GM12874 (cell line): ENCODE results near the gene NUFIP1.
A peak's percentile ranks its signal among the peaks of the same experiment; 100 is the strongest.

Experiments
- TF ChIP-seq, protein P1 (sequence below): IDR thresholded peaks from 2 replicates; pipeline ENCODE4 v1.5.1; 2011; ENCODE audit warnings: low read depth, mild to moderate bottlenecking, control low read depth, low read length, moderate library complexity; ENCODE audit not compliant: insufficient read depth

Gene NUFIP1

DNA sequence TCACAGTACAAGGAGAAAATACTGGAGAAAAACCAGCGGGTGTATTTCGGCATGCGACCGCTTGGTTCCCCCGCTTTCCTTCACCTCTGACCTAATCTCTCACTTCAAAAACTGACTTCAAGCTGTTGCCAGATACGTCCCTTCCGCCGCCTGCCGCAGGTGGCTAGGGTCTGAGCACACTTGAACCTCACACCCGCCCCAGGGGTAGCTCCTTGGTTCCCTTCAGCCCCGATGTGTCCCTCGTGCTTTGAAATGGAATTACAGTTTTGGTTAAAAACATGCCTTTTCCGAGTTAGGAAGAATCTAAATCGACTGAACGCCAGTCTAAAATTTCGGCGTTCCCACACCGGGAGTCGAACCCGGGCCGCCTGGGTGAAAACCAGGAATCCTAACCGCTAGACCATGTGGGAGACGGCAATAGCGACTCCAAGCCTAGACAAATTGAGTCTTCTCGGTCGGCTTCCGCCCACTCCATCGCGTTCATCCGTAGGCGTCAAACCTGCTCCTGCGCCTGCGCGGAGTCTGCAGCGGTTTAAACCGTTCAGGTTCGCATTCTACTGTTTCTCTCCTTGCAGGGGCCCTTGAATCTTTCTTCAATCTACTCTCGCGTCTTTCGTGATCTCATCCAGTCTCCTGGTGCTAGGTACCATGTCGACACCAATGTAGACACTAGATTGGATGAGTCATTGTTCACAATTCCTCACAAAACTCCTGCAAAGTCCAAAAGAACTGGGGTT is 71.5 kb downstream of the NUFIP1 start:
- TF ChIP-seq, protein P1, sequence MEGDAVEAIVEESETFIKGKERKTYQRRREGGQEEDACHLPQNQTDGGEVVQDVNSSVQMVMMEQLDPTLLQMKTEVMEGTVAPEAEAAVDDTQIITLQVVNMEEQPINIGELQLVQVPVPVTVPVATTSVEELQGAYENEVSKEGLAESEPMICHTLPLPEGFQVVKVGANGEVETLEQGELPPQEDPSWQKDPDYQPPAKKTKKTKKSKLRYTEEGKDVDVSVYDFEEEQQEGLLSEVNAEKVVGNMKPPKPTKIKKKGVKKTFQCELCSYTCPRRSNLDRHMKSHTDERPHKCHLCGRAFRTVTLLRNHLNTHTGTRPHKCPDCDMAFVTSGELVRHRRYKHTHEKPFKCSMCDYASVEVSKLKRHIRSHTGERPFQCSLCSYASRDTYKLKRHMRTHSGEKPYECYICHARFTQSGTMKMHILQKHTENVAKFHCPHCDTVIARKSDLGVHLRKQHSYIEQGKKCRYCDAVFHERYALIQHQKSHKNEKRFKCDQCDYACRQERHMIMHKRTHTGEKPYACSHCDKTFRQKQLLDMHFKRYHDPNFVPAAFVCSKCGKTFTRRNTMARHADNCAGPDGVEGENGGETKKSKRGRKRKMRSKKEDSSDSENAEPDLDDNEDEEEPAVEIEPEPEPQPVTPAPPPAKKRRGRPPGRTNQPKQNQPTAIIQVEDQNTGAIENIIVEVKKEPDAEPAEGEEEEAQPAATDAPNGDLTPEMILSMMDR, result peak; percentile 36

DNA sequence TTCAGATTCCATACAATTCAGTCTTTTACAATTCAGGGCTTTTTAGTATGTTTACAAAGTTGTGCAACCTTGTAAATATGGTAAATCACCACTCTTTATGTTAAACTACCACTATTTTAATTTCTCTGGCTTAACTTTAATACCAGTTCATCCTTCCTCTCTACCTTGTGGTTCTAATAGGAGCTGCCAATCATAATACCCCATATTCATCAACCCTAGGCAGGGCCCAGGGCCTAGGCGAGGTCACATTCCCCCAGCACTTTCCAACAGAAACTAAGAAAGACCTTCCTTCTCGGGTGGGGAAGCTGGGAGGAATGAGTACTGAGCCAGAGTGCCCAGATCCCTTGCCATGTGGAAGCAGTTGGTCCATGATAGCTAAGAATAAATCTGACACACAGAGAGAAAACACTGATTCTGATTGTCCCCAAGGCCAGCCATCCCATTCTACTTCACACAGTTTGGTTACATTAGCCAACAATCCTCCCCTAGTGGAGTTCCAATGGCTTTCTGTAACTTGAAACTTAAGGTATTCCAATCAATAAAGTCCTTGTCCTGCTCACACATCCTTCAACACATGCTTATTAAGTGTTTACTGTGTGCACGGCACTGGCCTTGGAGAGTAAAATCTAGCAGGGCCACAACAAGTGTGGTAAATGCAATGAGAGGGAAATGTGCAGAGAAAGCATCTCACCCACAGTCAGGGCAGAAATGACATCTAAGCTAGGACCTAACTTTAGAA is 76.8 kb downstream of the NUFIP1 start:
- TF ChIP-seq, protein P1, result no peak

DNA sequence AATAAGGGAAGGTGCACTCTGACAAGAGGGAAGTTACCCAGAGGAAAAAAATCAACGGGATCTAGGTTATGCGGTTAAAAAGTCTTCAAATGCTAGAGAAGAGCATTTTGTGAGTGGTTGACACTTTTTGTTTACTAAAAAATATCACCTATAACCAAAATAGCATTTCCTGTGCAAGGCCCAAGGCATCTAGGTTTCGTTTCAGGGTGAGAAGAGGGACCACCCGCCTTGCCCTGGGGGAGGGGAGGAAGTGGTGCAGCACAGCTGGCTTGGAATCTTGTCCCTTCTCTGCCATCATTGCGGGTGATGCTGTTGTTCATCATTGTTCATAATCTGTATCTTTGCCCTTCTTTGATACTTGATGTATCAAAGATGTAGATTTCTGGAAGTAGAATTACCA is 80.6 kb downstream of the NUFIP1 start:
- TF ChIP-seq, protein P1, result no peak

DNA sequence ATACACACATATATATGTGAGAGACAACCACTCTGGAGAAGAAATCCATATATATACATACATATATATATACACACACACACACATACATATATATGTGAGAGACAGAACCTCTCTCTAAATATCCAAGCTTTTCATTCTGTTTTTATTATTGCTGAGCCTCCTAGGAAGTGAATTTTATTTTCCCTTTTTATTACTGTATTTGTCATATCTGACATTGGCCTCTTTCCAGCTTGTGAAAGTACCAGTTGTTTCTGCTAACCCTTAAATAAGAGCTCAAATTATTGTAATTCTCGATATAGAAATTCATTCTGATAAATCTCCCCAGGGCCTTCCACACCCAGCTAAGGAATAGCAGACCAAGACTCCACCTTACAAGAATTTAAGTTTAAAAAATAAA is 81.0 kb downstream of the NUFIP1 start:
- TF ChIP-seq, protein P1, result no peak

DNA sequence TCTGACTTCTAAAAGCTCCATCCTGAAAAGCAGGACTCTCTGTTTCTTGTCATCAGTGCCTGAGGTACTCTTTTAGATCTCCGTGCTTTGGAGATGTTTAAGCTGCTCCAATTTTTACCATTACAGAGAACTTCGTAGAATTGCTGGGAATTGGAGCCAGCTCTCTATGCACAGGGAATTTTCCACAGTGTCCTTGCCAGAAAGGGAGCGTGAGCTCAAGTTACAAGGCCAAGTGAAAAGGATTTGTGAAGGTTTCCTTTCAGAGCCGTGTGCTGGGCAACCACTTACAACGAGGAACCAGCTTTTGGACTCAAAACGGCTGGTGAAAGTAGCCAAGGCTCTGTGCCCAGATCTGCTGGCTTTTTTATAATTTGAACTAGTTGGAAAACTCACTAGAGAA is 82.6 kb downstream of the NUFIP1 start:
- TF ChIP-seq, protein P1, result no peak

DNA sequence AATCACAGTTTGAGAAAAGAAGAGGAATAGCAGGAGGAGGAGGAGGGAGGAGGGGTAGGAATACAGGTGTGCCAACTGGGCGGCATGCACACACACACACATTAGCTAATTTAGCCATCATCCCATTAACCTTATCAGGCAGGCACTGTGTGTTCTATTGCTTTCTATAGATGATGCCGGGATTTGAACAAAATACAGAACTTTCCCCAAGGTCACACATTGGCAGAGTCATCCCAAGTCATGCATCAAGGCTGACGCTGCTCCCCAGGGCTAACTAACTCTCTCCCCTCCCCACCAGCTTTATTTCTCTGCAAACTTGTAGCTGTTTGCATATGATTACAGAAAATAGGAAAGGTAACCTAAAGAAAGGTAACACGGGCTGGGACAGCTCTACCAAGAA is 83.0 kb downstream of the NUFIP1 start:
- TF ChIP-seq, protein P1, result no peak

DNA sequence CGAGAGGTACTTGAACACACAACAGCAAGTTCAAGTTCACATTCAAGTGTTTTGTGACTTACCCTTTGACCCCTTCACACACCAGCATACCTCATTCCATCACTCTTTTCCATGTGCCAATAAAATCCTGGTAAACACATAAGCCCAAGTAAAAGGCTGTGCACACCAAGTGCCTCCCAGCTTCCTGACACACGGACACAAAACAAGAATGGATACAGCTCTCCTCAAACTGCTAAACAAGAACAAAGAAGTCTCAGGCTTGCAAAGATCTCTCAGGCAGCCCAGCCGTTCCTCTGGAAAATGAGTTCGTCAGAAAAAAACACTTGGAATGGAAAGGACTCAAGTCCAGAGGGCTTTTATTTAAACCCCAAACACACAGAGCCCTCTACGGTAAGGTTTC is 83.7 kb downstream of the NUFIP1 start:
- TF ChIP-seq, protein P1, result no peak
